Fibroblast of skin of back (primary cell): Measurements from ENCODE around the gene PLVAP.

Source experiments
- DNase-seq: peaks from one replicate; pipeline ENCODE4 v3.0.0-alpha.2; 2013

Gene PLVAP

GRCh38 chr19:17333611-17334413 is 43.3 kb downstream of the PLVAP start:
- peak; percentile 86 for DNase-seq

- peak; percentile 59 for DNase-seq
These were observed 44.2 kb downstream of the PLVAP start for GRCh38 chr19:17332677-17333581.

- no peak for DNase-seq
These were observed 44.8 kb downstream of the PLVAP start for GRCh38 chr19:17332360-17332676.

GRCh38 chr19:17331045-17331558 is 46.0 kb downstream of the PLVAP start:
- no peak for DNase-seq

- no peak for DNase-seq
These were observed 46.7 kb downstream of the PLVAP start for GRCh38 chr19:17330262-17331044.

- DNase-seq = no peak
These were observed 47.5 kb downstream of the PLVAP start for GRCh38 chr19:17329366-17330261.

- DNase-seq = no peak
These were observed 48.4 kb downstream of the PLVAP start for GRCh38 chr19:17328517-17329365.

- no peak for DNase-seq
These were observed 49.3 kb downstream of the PLVAP start for GRCh38 chr19:17327654-17328516.

GRCh38 chr19:17327068-17327653 is 50.0 kb downstream of the PLVAP start:
- DNase-seq = no peak

GRCh38 chr19:17326595-17326966 is 50.6 kb downstream of the PLVAP start:
- no peak for DNase-seq

- no peak for DNase-seq
These were observed 51.1 kb downstream of the PLVAP start for GRCh38 chr19:17325881-17326594.

GRCh38 chr19:17325133-17325532 is 52.0 kb downstream of the PLVAP start:
- DNase-seq = no peak

GRCh38 chr19:17324357-17325114 is 52.6 kb downstream of the PLVAP start:
- no peak for DNase-seq

GRCh38 chr19:17323964-17324332 is 53.2 kb downstream of the PLVAP start:
- DNase-seq = no peak

GRCh38 chr19:17323300-17323963 is 53.7 kb downstream of the PLVAP start:
- DNase-seq = no peak

GRCh38 chr19:17322854-17323253 is 54.3 kb downstream of the PLVAP start:
- no peak for DNase-seq
